Tibial nerve (tissue), 4 donors: ENCODE data around the gene GNS. TPM values are rescaled to one million over a fixed set of nuclear protein-coding genes. Genes with fewer than 3 reads are reported as not detected.

Experiments used
- DNase-seq, 2 donors: peaks; one replicate each; pipeline ENCODE4 v3.0.0-alpha.2; 2019; ENCODE audit warnings: low spot score in 2 of 2
- H3K27ac ChIP-seq, 4 donors: fragments of 200-600 bp; sonication (generic) in 3 of 4; one replicate each; pipeline ENCODE4 v1.5.1; 2017 to 2019; ENCODE audit warnings: mild to moderate bottlenecking in 1 of 4
- H3K27me3 ChIP-seq, 2 donors: fragments of 200-600 bp; sonication (generic) in 1 of 2; one replicate each; pipeline versions ENCODE4 v1.5.1 to v1.6.0; 2017 to 2019
- H3K36me3 ChIP-seq, 3 donors: fragments of 200-600 bp; sonication (generic); one replicate each; pipeline ENCODE4 v1.5.1; 2018 to 2019
- H3K4me1 ChIP-seq, 4 donors: fragments of 200-600 bp; sonication (generic) in 3 of 4; one replicate each; pipeline ENCODE4 v1.5.1; 2017 to 2019
- H3K4me3 ChIP-seq, 4 donors: fragments of 200-600 bp; sonication (generic) in 3 of 4; one replicate each; pipeline ENCODE4 v1.5.1; 2017 to 2019; ENCODE audit warnings: mild to moderate bottlenecking in 1 of 4, moderate library complexity in 1 of 4
- H3K9me3 ChIP-seq, 4 donors: fragments of 200-600 bp; sonication (generic) in 3 of 4; one replicate each; pipeline ENCODE4 v1.5.1; 2017 to 2019
- CTCF ChIP-seq, 5 experiments: fragments of 200-600 bp in 3 of 5; fragments of 450-650 bp in 2 of 5; sonication (generic) in 3 of 5; IDR thresholded peaks; one replicate each; pipeline ENCODE4 v1.5.1; 2016 to 2019; ENCODE audit warnings: antibody characterized with exemption in 5 of 5, mild to moderate bottlenecking in 3 of 5, moderate library complexity in 2 of 5
- EP300 ChIP-seq, 2 donors: sonication (generic); formaldehyde crosslinking; IDR thresholded peaks; one replicate each; pipeline ENCODE4 v1.6.1; 2017; ENCODE audit warnings: antibody characterized with exemption in 2 of 2, mild to moderate bottlenecking in 1 of 2
- POLR2A ChIP-seq, 2 donors: fragments of 450-650 bp; IDR thresholded peaks; one replicate each; pipeline ENCODE4 v1.6.1; 2017; ENCODE audit warnings: antibody characterized with exemption in 2 of 2, mild to moderate bottlenecking in 2 of 2, moderate library complexity in 2 of 2
- WGBS, 2 donors: methylation state at CpG; one replicate each; pipeline ENCODE4 v1.1.5; 2018; 5-methylcytosine and 5-hydroxymethylcytosine counted together
- total RNA-seq, 4 donors: library from RNA; depleted of rRNA; stranded (reverse); fragments of >200 nt; gene quantifications; one replicate each; pipeline ENCODE4 v1.1.0, GENCODE V29; 2016

Gene GNS
- total RNA-seq, 4 donors from 2014 or later = 72.2 to 88.4 (median 81.4) TPM

GRCh38 chr12:64666054-64666914, 92.9 kb downstream of the GNS start:
- Histone ChIP-seq H3K36me3 (no peaks in the 10 kb centered on the region), H3K27me3 (no peaks in the 10 kb centered on the region), H3K9me3 (no peaks in the 10 kb centered on the region), H3K4me1 (peaks cover 0 to 29% (median 10%) of the 10 kb centered on the region in 4 donors), H3K27ac (no peak overlapping the region), H3K4me3 (no peak overlapping the region)
- DNase-seq = no peak
- 68 to 73% methylated on average over 3 of the region's 3 CpGs for WGBS, 2 donors
- TF ChIP-seq CTCF (IDR thresholded peaks at IDR 0.05) (no peak), POLR2A (IDR thresholded peaks at IDR 0.05) (no peak), EP300 (IDR thresholded peaks at IDR 0.05) (no peak)

DNA sequence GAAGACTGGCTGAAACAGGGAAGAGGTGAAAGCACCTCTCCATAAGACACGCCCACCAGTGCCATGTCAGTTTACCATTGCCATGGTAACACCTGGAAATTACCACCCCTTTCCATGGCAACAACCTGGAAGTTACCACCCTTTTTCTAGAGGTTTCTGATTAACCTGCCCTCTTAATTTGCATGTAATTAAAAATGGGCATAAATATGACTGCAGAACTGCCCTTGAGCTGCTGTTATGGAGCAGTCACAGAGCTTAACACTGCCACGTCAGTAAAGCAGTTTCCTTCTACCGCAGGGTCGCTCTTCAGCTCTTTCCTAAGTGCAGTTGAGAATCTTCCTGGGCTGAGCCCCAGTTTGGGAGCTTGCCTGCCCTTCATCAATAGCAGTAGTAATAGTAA, 93.7 kb downstream of the GNS start:
- Histone ChIP-seq H3K27me3 (no peaks in the 10 kb centered on the region), H3K27ac (no peak overlapping the region), H3K4me1 (peaks cover 0 to 22% (median 4%) of the 10 kb centered on the region in 4 donors), H3K36me3 (no peaks in the 10 kb centered on the region), H3K4me3 (no peak overlapping the region), H3K9me3 (no peaks in the 10 kb centered on the region)
- TF ChIP-seq CTCF (IDR thresholded peaks at IDR 0.05) (no peak), POLR2A (IDR thresholded peaks at IDR 0.05) (no peak), EP300 (IDR thresholded peaks at IDR 0.05) (no peak)
- 78 to 89% methylated on average over 4 of the region's 4 CpGs for WGBS, 2 donors
- no peak for DNase-seq

Other genes starting within 250 kb of the GNS start
- gene RASSF3, start 148.9 kb downstream of the GNS start, total RNA-seq = 10 to 100 TPM; 14.7 to 18.3 (median 16.7) TPM
- gene TBC1D30, start 65.2 kb upstream of the GNS start, total RNA-seq = 10 to 100 TPM in 1 of 4 donors, 1 to 10 TPM in 3; 2.5 to 11.4 (median 6.6) TPM